Skeletal muscle cell (primary cell): ENCODE measurements around the gene SDCBP2.

Experiments used
- DNase-seq: peaks from one replicate; pipeline ENCODE4 v3.0.0-alpha.2; 2010; ENCODE audit warnings: low read depth
- H3K4me3 ChIP-seq: 2 replicates; pipeline ENCODE4 v1.5.1; 2011; ENCODE audit warnings: low read depth, mild to moderate bottlenecking, control low read depth, low read length, moderate library complexity

SDCBP2 gene, protein sequence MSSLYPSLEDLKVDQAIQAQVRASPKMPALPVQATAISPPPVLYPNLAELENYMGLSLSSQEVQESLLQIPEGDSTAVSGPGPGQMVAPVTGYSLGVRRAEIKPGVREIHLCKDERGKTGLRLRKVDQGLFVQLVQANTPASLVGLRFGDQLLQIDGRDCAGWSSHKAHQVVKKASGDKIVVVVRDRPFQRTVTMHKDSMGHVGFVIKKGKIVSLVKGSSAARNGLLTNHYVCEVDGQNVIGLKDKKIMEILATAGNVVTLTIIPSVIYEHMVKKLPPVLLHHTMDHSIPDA

DNA sequence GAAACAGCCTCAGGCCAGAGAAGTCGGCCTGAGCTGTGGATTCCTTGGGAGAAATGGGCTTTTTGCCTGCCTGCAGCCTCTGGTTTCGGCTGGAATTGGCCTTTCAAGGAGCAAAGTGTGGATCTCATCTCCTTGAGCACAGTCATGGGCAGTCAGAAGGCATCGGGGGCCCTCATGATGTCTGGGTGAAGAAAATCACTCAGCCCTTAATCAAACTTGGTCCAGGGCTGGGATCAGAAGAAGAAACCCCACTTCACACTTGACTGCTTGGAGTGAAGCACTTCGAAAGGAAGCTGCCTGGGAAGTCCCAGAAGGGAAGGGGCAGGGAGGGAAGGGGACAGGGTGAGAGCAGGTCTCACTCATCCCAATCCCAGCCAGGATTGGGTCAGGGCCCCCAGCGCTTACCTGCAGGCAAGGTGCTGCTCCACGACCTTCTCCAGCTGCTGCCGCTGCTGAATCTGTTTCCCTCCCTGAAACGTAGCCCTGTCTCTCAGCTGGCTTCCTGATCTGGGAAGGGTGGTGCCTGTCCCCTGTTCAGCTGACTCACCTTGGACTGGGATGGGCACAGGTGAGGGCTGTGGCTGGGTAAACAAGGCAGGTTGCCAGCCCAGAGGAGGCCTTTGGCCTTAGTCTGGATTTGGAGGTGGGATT lies at the start of gene SDCBP2:
SDCBP2 (minus strand) TSS at position 460 of the 651 bp plus-strand sequence. CDS start 8,723 bp downstream, outside the sequence.
- DNase-seq = no peak
- H3K4me3 ChIP-seq = no peak within 1 kb of the TSS

DNA sequence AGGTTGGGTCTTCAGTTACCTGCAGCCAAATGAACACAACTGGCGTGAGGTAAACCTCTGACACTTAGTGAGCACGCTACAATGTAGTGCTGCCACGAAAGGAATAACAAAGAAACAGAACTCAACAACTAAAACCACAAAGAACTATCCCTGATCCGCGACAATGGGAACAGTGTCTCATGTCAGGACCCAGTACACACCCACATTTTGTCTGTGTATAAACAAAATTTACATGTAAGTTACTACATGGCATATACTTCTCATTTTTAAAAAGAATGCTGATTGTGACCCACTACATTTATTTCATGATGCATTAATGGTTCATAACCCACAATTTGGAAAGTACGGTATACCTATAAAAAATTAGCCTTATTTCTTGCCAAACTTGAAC lies 49.8 kb upstream of the SDCBP2 start:
- no peak for DNase-seq
- no peak overlapping the region for H3K4me3 ChIP-seq

DNA sequence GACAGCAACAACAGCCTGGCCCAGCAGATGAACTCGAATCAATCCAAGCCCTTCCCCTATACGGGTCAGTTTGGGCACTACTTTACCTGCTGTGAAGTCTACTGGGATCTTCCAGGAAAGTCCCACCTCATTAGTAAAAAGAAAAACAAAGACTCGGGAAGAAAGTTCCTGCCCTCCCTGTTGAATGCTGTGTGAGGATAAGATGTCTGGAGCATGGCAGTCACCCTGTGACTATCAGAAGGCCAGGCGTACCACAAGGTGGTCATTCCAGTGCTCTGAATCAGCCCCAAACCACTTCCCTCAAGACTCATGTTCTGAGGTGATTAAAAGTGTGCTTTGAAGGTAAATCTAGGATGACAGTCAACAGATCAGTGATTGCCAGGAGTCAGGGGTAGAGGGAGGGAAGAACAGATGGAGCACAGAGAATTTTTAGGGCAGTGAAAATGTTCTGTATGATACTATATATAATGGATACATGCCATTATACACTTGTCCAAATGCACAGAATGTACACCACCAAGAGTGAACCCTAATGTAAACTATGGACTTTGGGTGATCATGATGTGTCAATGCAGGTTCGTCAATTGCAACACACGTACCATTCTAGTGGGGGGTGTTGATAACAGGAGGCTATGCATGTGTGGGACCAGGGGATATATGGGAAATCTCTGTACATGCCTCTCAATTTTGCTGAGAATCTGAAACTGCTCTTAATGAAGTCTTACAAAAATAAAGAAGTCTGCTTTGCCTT lies 49.2 kb upstream of the SDCBP2 start:
- no peak for DNase-seq
- H3K4me3 ChIP-seq = no peak overlapping the region

DNA sequence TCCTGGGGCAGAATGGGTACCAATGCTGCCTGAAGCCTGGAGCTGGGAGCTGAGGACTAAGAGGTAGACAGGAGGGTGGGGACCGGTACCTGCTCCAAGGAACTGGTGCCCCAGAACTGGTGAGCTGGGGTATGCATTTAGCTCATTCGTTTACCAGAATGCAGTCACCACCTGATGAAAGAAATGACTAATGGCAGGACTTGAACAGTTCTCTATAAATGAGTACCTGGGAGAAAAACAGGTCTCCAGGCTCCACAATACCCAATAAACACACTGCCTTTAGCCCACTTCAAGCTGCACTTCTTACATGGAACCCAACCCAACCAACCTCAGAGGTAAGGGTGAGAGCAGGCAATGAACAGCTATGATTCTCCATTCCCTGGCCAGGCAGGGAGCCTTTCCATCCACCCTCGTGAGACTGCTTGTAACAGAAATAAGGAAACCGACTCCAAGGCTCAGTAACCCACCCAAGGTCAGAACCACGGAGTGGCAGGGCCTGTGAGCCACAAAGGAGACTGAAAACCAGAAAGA lies 48.5 kb upstream of the SDCBP2 start:
- no peak for DNase-seq
- no peak overlapping the region for H3K4me3 ChIP-seq

DNA sequence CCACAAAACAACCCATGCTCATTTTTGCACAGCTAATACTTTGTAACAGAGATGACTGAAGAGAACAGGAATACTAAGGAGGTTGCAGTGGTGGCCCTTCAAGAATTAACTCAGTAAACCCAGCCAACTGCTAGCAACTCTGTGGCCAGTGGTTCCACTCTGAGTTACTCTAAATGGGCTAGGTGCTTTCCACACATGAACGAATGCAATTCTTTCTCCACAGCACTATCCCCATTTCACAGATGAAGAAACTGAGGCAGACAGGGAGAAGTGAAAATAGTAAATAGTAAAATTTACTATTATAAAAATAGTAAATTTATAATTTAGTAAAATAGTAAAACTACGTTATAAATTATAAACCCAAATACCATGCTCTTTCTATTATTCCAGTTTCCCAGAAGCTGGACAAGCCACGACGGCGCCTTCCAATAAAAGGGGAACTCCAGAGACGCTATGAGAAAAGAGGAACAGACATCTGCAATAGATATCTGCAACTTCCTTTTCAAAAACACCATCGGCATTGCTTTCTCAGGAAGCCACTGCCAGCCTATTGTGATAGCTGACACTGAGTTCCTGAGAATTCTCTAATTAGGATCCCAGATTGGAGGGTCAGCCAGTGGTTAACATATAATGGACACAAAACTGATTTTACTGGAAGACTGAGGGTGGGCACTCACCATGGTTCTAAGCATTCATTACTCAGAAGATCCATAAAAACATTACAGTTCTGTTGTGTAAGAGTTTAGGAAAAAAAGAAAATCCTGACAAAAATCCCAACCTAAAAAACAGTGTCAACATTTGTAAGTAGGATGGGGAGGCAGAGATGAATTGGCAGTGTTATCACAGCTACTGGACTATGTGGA lies 47.7 kb upstream of the SDCBP2 start:
- DNase-seq = no peak
- H3K4me3 ChIP-seq = no peak overlapping the region

DNA sequence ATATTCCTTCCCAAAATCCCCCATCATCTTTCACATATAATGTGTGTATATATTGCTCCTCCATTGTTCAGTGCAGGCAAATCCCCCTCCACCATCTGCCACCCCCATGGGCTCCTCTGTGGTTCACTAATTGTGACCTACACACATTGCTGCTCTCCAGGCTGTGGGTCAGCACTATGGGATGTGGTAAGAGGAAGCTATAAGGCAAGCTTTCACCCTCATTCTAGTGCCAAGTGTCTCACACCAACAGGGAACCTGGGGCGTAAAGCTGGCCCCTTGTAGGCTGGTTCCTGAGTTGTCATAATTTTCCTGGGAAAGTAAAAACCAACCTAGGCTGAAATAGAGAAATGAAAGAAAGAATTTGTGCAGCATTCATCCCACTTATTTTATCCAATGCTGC lies 47.1 kb upstream of the SDCBP2 start:
- H3K4me3 ChIP-seq = no peak overlapping the region
- no peak for DNase-seq

DNA sequence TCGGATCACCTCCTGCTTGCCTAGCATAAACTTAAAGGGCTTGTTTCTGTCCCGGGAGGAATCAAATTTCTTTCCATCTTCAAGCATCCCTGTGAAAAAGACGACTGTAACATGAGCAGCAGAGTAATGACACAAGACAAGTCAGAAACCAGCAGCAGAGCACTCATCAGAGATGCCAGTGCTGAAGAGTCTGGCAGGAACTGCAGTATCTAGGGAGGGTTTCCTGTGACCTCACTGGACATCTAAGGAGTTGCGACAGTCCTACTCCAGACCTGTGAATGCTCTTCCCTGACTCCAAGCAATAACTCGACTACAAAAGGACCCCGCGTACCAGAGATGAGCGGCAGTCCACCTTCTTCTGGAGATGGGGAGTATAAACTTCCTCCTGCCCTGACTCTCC lies 46.6 kb upstream of the SDCBP2 start:
- DNase-seq = peak; percentile 76
- no peak overlapping the region for H3K4me3 ChIP-seq

DNA sequence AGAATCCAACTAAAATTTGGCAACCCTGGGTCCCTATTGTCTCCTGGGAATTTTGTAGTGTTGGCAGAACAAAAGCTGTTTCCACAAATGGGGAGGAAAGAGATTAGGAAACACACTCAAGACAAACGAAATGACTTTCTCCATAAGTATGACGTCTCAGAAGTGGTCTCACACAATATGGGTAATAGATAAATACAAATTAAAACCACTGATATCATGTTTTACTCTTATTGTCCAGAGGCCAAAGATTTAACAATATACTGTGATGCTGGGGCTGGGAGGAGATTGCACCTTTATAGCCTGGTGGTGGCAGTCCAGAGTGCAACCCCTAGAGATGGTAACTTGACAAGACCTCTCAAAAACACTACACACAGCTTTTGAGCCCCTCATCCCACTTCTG lies 45.3 kb upstream of the SDCBP2 start:
- no peak overlapping the region for H3K4me3 ChIP-seq
- DNase-seq = no peak

DNA sequence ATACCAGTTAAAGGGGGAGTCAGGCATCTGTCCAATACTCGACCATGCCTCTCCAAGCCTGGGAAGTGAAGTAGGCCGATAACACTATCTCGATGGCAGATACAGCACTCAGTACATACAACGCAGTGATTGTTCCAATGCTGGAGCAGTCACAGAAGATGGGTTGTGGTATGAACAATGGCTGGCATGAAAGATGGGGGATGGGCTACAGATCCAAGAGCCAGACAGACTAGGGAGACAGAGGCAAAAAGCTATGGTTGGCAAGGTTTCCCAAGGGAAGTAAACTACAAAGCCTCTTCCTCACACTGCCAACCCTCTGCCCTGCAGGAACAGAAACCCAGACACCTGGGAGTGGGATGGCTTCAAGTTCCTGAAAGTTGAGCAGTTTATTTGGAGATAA lies 44.7 kb upstream of the SDCBP2 start:
- no peak for DNase-seq
- H3K4me3 ChIP-seq = no peak overlapping the region

DNA sequence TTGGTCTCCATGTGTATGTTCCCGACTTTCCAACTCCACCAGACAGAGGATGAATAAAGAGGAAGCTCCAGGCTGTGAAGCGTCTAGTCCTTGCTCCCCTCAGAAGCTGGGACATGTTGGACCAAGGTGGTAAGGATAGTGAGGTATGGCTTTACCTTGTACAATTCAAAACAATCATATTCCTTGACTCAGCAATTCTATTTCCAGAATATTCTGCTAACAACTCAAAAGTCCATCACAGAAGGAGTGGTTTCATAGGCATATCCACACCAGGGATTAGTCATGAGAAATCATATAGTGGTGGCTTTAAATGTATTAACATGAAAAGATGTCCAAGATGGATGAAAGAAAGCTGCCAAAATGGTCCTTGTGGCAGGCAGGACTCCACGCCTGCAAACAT lies 44.1 kb upstream of the SDCBP2 start:
- no peak overlapping the region for H3K4me3 ChIP-seq

DNA sequence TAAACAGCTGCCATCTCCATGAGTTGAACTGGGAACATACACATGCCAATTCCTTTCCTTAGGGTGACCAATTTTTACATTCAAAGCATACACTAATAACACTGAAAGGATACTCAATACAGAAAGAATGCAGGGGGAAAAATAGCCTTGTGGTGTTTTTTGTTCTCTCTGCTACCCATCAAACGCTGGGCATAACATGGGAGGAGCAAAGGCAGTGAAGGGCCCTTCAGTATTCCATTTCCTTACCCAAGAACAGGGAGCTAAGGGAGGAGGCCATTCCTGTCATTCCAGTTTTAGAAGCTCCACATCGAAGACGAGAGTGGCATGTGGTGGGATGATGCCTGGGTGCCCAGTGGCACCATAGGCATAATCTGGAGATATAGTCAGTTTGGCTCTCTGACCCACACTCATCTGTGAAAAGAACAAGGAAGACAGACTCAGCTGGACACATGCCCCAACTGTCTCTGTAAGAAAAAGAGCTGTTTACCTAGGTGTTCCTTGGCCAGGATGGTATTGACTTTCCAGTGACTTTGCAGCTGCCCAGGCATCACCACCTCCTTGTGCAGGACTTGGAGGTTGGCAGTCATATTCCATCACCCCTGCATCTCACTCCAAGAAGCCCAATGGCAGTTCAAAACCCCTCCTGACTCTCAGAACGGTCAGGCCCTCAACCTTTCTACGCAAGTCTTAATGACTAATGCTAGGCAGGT lies 43.0 kb upstream of the SDCBP2 start:
- no peak for DNase-seq
- H3K4me3 ChIP-seq = no peak overlapping the region

More for the DNA sequence above, 44.1 kb upstream of the SDCBP2 start:
- no peak for DNase-seq

DNA sequence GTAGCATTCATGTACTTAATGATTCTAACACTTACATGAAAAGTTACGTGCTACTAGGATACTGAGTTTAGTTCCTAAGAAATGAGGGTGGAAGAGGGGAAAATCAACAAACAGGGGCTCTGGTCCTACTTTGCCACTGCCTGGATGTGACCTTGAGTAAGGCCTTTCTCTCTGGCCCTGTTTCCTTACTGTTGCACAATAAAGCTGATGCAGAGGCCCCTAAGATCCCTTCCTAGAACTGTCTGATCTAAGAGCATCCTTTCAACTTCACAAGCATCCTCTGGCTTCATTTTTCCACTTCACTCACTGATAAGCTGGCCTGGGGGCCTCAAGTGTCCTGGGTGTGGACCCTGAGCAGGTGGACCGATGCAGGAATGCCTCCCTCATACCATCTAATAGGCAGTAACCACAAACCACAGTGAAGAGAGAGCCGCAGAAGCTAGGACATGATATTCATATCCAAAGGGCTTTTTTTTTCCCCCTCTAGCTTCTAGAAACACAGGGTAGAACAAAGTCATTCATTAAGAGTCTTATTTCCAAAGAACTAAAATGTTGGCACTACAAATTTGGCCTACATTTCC lies 42.4 kb upstream of the SDCBP2 start:
- no peak for DNase-seq
- no peak overlapping the region for H3K4me3 ChIP-seq

DNA sequence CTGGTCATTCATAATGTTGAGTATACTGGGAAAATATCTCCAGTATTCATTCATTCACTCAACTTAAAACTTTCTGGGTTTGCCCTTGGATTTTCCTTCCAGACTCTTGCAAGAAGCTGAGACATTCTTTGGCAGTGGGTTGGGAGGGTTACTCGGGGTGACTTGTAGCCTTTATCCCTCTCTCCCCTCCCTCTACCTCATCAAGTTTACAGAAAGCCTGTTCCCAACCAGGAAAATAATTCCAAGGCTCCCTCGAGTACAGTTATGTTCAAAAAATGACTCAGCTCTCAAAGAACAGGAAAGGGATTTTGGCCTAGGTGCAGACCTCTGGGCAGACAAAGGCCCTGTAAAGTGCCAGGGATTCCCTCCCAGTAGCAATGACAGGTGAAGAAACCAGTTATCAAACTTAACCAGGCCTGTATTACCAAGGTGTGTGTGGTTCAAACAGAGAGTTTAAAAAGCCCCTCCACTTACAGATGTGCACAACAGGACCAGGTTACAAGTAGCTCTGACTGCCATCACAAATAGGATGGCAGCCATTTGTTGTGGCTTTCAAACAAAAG lies 41.7 kb upstream of the SDCBP2 start:
- H3K4me3 ChIP-seq = no peak overlapping the region
- DNase-seq = peak; percentile 36

DNA sequence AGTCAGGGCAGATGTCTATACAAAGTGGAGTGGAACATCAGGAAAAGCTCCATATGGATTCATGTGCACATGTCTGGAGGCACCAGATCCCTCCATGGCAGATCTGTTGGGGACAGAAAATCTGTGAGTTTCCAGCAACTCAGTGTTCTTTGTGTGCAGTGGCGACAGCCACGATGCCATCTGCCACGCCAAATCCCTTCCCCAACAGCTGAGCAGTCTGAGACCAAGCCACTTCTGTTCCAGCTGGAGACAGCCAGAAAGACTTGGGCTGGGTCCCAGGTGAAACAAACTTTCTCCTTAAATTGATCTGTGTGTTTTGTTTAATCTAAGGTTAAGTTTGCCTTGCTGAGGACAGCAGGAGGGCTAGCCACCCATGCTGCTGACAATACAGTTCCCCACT lies 41.0 kb upstream of the SDCBP2 start:
- no peak for DNase-seq
- H3K4me3 ChIP-seq = no peak overlapping the region

DNA sequence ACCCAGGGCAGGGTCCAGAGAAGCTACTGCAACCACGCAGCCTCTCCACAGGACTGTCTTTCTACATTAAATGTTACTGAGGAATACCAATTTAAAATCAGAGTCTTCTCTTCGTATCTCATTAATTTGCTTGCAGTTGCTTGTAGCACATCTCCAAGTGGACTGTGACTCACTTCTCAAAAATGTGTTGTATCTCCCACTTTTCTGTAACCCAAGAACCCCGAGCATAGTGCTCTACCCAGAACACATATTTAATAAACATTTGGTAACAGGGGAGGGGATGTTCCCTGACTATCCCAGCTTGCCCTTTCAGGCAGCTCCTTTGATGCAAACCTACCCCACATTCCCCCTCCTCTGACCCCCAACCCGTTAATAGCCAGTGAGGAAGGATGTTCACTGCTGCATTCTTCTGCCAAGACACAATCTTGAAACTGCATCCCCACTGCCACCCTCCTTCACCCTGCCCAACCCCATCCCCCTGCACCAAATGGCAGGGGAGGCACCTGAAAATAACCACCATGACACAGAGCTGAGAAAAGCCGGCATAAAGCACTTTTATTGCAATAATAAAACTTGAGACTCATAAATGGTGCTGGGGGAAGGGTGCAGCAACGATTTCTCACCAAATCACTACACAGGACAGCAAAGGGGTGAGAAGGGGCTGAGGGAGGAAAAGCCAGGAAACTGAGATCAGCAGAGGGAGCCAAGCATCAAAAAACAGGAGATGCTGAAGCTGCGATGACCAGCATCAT lies 39.7 kb upstream of the SDCBP2 start:
- H3K4me3 ChIP-seq = no peak overlapping the region
- no peak for DNase-seq

DNA sequence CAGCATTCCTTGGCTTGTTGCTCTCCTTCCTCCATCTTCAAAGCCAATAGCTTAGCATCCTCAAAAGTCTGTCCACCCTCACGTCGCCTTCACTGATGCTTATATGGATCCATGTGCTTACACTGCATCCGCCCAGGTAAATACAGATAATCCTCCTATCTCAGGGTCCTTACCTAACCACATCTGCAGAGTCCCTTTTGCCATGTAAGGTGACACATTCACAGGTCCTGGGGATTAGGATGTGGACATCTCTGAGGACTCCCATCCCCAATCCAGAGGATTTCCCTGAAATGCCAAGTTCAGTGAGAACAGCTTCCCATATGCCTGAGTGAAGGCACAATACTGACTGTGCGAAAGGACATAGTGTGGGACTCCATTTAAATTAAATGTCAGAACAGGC lies 38.5 kb upstream of the SDCBP2 start:
- H3K4me3 ChIP-seq = no peak overlapping the region
- DNase-seq = no peak

DNA sequence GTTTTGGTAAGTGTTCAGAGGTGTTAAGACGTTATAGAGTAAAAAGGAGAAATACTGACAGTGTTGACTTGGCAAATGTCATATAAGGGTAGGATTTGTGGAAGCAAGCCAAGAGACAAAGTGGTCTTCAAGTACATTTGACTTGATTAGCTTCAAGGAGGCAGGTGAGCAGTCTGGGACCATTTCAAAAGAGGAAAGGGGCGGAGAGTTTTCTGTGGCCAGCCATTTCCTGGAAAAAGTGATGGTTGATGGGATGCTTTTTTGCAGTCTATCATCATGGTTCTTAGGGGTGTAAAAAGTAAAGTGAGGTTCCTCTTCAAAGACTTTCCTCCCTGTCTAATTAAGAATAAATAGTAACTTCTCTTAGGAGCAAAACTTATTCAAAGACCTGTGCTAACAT lies 35.2 kb upstream of the SDCBP2 start:
- no peak for DNase-seq
- no peak overlapping the region for H3K4me3 ChIP-seq

DNA sequence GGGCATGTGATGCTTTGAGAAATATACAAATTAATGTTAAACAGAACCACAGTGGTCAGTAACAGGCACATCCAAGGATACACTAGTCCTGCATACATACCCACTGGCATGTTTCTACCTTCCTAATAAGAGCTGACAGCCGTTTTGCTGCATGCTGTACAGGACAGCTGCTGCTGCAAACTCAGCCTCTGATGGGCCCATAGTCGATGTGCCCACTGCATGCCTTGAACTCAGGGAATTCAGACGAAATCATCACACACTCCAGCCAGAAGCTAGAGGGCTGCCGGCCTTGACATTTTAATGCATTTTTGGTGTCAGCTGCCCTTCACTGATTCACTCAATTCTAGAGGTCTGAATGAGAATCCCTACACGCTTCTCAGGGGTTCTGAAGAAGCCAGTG lies 34.6 kb upstream of the SDCBP2 start:
- no peak overlapping the region for H3K4me3 ChIP-seq
- DNase-seq = no peak
